GM21515 (cell line): ENCODE measurements around the gene CLN6.

ENCODE experiments used
- ATAC-seq: cut with Tn5 transposase; IDR thresholded peaks from one replicate; pipeline ENCODE4 v1.9.1; 2021; ENCODE audit not compliant: unreplicated experiment

The CLN6 gene

DNA sequence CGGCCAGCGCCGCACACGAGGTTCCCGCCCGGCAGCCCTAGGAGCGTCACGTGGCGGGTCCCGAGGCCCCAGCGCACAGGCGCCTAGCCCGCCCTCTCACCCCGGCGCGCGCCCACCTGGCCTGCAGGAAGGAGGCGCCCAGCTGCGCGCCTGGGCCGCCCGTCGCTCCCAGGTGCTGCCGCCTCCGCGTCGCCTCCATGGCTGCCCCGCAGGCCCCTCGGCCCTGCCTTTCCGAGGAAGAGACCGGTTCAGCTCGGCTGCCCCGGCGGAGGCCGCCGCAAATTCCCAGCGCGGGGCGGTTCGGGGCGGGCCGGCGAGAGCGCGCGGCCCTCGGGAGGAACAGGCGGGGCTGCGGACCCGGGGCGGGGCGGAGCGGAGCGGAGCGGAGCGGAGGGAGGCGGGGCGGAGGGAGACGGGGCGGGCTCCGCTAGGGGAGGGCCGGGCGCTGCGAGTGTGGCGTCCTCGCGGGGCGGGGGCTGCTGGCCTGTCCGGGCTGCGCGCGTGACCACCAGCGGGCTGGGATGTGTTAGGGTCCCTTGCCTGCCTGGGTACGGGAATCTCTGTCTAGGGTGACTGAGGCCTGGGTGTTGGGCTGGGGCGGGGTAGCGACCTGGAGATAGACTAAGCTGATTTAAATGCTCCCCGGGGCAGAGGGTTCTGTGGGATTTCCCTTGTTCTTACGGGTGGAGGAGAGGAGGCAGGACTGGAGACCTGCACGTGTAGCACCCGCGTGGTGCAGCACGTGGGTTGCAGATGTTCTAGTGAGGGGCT is at the start of gene CLN6:
Gene CLN6, minus strand, starts transcription at position 343 of the 771 bp plus-strand sequence. Its CDS starts 144 bp downstream, at position 199.
- ATAC-seq, result peak; percentile 65

DNA sequence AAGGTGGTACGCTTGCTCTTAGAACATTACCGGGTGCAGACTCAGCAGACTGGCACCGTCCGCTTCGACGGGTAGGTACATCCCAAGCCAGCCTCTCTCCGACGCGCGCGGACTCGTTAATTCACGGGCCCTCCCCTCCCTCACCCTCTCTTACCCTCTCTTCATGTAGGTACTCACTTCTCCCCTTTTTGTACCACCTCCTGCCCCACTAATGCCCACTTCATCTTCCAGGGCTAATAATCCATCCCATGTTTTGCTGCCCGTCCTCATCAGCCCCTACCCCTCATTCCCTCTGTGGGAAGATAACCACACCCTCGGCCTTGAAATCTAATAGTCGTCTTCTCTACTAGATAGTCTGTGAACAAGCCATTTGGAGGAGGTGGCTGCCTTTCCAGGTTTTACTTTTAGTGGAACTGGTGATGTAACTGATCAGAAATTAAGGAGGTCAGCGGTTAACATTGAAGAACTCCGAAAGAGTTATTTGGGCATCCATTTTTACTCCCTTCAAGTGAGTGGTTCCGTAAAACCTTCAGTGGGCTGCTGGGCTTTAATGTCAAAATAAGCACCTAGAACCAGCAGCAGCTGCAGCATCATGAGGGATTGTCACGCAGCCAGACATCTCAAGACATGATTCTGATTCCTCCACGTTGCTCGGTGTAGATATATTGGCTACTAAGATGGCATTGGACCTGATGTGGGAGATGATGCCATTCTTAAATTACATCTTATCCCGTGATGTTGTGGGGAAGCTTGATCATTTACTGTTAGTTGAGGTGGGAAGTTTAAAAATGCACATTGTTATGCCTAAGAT is 49.3 kb upstream of the CLN6 start:
- no peak for ATAC-seq

DNA sequence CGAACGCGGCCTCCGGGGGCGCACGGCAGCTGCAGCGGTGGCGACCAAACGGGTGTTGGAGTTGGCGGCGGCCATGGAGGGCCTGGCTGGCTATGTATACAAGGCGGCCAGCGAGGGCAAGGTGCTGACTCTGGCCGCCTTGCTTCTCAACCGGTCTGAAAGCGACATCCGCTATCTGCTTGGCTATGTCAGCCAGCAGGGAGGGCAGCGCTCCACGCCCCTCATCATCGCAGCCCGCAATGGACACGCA is 48.7 kb upstream of the CLN6 start:
- no peak for ATAC-seq

DNA sequence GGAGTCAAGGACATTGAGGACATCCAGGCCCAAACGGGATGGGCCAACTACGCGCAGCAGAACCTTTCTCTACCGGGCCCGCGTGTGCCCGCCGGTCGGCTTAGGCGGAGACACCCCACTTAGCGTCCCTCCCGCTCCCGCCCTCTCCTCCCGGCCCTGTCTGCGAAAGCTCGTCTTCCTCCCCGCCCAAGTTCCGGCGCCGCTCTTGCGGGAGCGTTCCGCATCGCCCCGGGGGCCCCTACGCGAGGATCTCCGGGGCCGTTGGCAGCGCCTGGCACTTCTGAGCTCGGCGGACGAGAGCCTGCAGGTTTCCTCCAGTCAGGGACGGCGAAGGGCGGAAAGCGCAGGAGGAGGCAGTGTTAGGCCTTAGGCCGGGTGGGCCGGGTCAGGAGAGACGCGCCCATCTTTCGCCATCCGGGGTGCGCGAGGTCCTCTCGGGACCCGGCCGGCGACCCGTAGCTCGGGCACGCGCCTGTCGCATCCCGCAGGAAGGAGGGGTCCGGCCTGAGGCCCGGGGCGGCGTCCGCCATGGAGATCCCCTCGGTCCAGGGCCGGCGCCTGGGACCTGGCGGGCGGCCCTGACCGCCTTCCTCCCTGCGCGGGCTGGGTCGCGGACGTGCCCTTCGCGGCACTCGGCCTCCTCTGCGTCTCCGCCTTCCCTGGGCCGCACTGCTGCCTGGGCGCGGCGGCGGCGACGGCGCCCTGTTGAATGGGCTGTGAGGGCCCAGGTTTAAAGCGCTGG is 48.2 kb upstream of the CLN6 start, which contains the start of gene FEM1B:
Gene FEM1B, plus strand, starts transcription at position 143 of the 742 bp plus-strand sequence. CDS start 673 bp downstream, outside the sequence.
- ATAC-seq, result peak; percentile 70

DNA sequence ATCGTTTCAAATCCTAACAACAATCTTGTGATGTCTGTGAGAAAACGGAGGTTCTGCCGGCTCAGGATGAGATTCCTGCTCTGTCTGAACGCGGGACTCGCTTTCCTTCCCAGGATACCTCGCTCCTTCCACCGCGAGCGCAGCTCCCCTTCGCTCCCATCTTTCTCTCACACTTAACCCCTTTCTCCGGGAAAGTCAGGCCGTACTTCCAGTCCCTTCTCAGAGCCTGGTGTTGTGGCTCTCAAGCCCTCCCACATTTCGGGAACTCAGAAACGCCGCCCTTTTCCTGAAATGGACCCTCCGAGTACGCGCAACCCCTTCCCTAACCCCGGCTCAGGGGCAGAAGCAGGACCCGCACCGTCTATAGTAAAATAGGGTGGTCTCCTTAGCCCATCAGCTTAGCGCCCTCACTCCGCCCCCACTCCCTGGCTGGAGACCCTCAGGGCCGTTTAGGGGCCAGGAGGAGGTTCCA is 47.6 kb upstream of the CLN6 start:
- ATAC-seq, result peak; percentile 8

DNA sequence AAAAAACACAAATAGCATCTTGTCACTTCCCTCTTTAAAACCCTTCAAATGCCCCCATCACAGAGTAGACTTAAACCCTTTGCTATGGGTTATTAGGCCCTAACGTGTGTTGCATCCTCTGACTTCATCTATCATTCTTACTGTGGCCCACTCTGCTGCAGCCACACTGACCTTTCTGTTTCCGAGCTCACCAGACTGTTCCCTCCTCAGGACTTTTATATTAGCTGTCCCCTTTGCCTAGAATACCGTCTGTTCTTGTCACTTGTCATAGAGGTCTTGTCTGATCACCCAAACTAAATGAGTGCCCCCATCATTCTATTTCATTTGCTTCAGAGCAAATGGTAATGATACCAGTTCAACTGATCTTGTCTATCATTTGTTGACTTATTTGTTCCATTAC is 47.1 kb upstream of the CLN6 start:
- ATAC-seq, result no peak

DNA sequence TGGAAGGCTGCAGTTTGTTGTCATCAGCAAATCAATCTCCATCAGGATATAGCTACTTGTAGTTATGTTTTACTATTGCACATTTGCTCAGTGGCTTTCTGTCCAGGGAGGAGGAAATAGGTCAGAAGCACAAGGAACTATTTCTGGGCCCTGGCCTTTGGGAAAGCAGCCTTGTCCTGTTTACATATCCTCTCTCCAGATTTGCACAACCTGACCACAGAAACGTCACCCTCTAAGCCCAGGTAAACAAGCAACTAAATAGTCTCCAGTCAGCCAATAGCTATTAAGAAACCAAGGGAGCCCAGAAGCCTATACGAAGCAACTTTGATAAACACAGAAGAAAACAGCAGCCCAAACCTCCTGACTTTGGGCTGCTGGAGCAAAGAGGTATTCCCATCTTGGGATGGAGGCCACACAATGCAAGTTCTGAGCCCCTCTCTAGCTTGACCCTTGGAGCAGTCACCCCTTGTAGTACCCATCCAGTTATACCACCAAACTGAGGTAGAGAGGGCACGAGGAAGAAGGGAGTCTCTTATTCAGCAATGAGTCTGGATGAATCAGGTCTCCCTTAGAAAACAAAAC is 45.7 kb upstream of the CLN6 start:
- no peak for ATAC-seq

DNA sequence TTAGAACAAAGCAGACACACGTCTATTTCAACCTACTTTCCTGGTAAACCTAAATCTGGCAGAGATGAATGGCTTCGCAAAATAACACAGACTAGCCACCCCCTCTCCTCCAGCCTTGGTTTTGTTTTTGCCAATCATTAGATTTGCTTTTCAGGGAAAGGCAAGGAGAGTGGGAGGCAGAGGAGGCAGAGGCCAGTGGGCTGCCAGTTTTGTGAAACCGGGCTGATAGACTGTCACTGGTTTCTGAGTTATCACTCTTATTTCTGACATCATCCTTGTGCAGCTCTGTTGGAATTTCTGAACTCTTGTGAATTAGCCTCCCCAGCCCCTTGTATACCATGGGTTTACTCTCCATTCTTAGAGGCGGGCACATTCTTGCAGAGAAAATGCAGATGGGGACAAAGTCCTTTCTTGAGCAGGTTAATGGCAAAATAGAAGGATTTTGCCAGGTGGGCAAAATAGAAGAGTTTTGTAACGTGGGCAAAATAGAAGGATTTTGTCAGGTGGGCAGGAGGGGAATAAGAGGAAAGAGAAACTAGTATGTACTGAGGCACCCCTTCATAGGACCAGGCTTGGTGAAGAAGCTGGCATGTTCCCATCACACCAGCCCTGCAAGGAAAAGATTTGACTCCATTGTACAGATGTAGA is 44.8 kb upstream of the CLN6 start:
- no peak for ATAC-seq

DNA sequence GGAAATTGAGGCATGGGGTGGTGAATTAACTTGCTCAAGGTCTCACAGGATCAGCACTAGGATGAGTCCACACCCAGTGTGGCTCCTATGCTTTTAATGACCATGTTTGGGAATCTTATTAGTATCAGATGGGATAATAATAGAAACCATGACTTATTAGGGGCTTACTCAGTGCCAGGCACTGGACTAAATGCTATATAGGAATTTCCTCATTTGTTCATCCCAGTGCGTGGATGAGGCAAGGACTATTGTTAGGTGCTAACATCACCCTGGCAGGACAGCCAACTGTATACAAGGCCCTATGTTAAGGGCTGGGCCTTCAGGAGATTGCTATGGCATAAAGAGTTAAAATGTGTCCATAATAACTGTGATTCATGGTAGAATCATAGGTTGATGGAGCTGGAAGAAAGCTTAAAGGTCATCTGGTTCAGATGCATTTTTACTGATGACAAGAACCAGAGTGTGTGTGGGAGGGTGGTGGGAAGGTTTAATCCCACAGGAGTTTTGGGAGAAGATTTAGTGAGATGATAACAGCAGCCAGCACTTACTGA is 43.3 kb upstream of the CLN6 start:
- ATAC-seq, result no peak

DNA sequence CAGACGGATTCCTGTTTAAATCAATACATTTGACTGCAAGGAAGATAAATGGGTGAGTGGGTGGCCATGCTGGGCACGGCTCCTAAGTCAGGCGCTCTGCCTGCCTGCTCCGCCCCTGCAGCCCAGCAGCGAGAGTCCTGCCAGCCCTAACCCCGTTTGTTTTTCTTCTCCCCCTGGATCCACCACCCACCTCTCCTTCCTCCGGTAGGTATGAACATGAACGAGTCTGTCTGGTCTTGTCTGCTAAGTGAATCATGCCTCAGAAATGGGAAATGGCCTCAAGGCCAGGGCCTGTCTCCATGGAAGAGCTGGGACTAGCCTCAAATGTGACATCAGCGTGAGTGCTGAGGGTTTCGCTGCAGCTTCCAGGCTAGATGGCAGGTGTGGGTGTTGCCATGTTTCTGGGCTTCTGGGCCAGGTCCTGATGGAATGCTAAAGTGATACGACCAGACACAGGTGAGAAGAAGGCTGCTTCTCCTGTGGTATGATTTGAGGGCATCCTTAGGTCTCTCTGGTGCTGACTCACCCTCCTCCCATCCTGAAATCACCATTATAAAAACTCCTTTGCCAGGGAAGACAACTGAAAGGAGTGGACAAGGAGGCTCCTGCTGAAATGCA is 42.4 kb upstream of the CLN6 start:
- no peak for ATAC-seq

DNA sequence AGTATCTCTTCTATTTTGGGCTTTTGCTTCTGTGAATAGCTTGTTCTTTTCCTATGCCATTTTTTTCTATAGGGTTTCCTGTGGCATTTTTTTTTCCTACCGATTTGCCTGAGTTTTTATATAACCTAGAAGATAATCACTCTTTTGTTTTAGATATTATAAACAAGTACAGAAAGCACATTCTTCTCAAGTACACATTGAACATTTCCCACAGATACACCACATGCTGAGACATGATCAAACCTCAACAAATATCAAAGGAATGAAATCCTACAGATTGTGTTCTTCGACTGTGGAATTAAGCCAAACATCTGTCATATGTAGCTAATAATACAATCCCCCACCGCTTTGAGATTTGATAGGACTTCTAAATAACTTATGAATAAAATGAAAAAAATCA is 38.9 kb upstream of the CLN6 start:
- no peak for ATAC-seq

DNA sequence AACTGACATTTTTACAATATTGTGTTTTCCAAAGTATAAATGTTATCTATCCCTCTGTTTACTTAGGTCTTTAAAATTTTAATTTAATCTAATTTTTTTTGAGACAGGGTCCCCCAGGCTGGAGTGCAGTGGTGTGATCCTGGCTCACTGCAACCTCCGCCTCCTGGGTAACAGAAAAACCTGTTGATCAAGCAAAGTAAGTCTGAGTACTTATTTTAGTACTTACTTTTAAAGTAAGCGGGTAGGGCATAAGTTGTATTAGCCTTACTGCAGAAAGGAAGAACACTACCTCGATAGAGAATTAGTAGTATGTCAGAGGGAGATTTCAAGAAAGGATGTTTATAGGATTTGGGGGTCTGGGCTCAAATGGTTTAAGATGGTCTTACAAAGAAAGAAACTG is 36.1 kb upstream of the CLN6 start:
- ATAC-seq, result no peak

DNA sequence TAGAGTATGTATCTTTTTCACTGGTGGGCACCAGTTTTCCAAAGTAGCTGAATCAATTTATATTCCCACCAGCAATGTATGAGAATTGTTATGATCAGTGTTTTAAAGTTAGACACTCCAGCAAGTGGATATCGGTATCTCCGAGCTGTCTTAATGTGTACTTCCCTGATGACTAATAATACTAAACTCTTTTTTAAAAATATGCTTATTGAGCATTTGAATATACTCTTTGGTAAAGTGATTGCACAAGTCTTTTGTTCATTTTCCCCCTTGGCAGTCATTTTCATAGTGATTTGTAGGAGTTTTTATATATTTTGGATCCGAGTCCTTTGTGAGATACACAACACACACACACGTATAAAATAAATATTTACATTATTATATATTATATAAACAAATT is 35.6 kb upstream of the CLN6 start:
- ATAC-seq, result no peak

DNA sequence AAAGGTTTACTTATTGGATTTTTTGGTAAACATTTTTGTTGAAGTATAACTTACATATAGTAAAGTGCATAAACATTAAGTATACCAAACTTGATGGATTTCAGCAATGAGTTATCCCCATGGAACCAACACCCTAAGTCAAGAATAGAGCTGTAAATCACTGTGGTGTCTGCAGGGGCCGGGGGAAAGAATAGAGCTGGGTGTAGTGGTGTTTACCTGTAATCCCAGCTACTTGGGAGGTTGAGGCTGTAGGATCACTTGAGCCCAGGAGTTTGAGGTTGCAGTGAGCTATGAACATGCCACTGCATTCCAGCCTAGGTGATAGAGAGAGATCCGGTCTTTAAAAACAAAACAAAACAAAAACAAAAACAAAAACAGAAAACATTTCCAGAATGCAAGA is 34.8 kb upstream of the CLN6 start:
- no peak for ATAC-seq

DNA sequence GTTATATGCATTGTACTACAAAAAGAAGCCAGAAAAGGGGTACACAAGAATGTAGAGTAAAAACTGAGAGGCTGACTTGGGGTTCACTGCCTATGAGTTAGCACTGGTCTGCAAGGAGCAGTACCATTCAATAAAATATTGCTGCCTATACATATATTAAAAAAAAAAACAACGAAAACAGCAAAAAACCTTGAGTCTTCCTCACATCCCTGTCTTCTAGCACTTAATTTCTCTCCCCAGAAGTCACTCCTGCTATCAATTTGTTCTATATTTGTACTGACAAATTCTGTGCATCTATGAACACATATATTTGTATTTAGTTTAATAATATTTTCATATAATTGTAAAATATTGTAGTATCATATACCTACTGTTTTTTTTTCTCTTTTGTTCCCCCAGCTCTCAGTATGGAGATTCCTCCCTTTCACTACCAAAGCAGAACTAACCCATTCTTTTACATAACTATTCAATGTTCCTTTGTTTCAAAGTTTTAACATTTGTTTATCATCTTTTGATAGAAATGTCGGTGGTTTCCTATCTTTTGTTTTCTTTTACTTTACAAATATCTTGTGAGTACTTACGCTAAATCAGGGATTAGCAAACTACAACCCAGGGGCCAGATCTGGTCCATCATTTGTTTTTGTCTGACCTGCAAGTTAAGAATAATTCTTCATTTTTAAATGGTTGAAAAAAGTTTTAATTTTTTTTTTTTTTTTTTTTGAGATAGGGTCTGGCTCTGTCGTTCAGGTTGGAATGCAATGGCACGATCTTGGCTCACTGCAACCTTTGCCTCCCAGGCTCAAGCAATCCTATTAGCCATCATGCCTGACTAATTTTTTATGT is 33.2 kb upstream of the CLN6 start:
- no peak for ATAC-seq

DNA sequence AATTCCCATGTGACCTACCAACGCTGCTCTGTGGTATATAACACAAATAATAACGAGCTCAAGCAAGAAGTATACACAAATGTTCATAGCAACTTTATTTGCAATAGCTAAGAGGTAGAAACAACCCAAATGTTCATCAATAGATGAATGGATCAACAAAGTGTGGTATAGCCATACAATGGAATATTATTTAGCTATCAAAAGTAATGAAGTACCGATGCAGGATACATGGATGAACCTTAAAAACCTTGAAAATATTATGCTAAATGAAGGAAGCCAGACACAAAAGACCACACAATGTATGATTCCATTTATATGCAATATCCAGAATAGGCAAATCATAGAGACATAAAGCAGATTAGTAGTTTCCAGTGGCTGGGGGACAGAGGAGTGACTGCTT is 32.5 kb upstream of the CLN6 start:
- ATAC-seq, result no peak

DNA sequence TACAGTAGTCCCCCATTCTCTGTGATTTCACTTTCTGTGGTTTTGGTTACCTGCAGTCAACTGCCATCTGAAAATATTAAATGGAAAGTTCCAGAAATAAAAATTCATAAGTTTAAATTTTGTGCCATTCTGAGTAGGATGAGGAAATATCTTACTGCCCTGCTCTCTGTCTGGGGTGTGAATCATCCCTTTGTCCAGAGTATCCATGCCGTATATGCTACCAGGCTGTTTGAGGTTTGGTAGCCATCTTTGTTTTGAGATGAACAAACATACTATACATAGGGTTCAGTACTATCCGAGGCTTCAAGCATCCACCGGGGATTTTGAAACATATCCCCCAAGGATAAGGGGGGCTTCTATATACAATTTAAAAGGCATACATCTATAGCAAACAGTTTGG is 31.7 kb upstream of the CLN6 start:
- ATAC-seq, result no peak

DNA sequence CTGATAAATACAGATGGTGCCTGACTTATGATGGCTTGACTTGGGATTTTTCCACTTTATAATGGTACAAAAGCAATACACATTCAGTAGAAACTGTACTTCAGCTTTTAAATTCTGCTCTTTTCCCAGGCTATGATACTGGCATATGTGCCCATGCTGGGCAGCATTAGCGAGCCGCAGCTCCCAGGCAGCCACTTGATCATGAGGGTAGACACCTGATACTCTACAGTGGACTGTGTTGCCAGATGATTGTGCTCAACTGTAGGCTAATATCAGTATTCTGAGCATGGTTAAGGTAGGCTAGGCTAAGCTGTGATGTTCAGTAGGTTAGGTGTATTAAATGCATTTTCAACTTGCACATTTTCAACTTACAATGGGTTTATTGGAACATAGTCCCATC is 30.4 kb upstream of the CLN6 start:
- ATAC-seq, result no peak

DNA sequence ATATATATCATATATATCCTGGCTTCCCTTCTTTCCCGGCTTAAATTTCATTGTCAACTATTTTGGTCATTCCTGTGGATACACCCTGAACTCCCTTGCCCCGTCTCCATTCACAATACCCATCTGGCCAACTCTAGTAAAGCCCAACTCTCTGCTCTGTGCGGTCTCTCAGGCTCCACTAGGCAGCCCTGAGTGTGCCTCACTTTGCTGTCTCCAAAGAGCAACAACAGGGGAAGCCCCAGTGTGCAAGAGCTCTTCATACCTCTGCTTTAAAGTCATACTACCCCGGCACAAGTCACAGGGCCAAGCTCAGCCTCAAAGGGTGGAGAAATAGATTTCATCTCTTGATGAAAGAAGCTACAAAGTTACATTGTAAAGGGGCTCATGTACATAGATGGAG is 29.2 kb upstream of the CLN6 start:
- ATAC-seq, result no peak
